WERI-Rb-1 (cell line): ENCODE results near the gene LAMP5.

Source experiments
- DNase-seq: peaks from one replicate; pipeline ENCODE4 v3.0.0-alpha.2; 2020
- H3K27ac ChIP-seq: fragments of 250-450 bp; sonication (Bioruptor Pico); 2 replicates; pipeline ENCODE4 v1.5.1; 2020; ENCODE audit warnings: mild to moderate bottlenecking, moderate library complexity
- H3K27me3 ChIP-seq: fragments of 250-450 bp; sonication (Bioruptor Pico); 2 replicates; pipeline ENCODE4 v1.5.1; 2021; ENCODE audit warnings: mild to moderate bottlenecking, low read depth, moderate library complexity; ENCODE audit not compliant: insufficient read depth, severe bottlenecking
- H3K36me3 ChIP-seq: fragments of 250-450 bp; sonication (Bioruptor Pico); 2 replicates; pipeline ENCODE4 v1.5.1; 2020; ENCODE audit warnings: mild to moderate bottlenecking, moderate library complexity
- H3K4me3 ChIP-seq: 2 replicates; pipeline ENCODE4 v1.5.1; 2011; ENCODE audit warnings: low read depth, mild to moderate bottlenecking, control low read depth, low read length
- H3K9me3 ChIP-seq: fragments of 250-450 bp; sonication (Bioruptor Pico); 2 replicates; pipeline ENCODE4 v1.5.1; 2021; ENCODE audit warnings: mild to moderate bottlenecking, moderate library complexity; ENCODE audit not compliant: severe bottlenecking
- CTCF ChIP-seq: IDR thresholded peaks from 2 replicates; pipeline ENCODE4 v1.5.1; 2011; ENCODE audit warnings: low read depth, mild to moderate bottlenecking, control low read depth, inconsistent platforms, low read length

The LAMP5 gene

GRCh38 chr20:9565910-9566550 lies 51.6 kb downstream of the LAMP5 start:
- no peaks in the 10 kb centered on the region for H3K36me3 ChIP-seq
- H3K9me3 ChIP-seq: peaks cover 2% of the 10 kb centered on the region
- no peaks in the 10 kb centered on the region for H3K27me3 ChIP-seq
- H3K4me3 ChIP-seq: no peak overlapping the region
- no peak for TF ChIP-seq CTCF
- no peak for DNase-seq
- no peak overlapping the region for H3K27ac ChIP-seq

- no peaks in the 10 kb centered on the region for H3K27me3 ChIP-seq
- DNase-seq: no peak
- H3K36me3 ChIP-seq: no peaks in the 10 kb centered on the region
- H3K9me3 ChIP-seq: peaks cover 2% of the 10 kb centered on the region
- TF ChIP-seq CTCF: no peak
- no peak overlapping the region for H3K4me3 ChIP-seq
- no peak overlapping the region for H3K27ac ChIP-seq
Observed at GRCh38 chr20:9566977-9567376, 52.6 kb downstream of the LAMP5 start.

- no peak for TF ChIP-seq CTCF
- Histone ChIP-seq H3K27ac (no peak overlapping the region), H3K4me3 (no peak overlapping the region), H3K36me3 (no peaks in the 10 kb centered on the region), H3K9me3 (peaks cover 2% of the 10 kb centered on the region), H3K27me3 (no peaks in the 10 kb centered on the region)
- DNase-seq: no peak
Observed at GRCh38 chr20:9570612-9571011, 56.2 kb downstream of the LAMP5 start.

GRCh38 chr20:9571783-9572182 lies 57.4 kb downstream of the LAMP5 start:
- Histone ChIP-seq H3K9me3 (peaks cover 2% of the 10 kb centered on the region), H3K4me3 (no peak overlapping the region), H3K36me3 (no peaks in the 10 kb centered on the region), H3K27ac (no peak overlapping the region), H3K27me3 (no peaks in the 10 kb centered on the region)
- TF ChIP-seq CTCF: no peak
- DNase-seq: no peak

GRCh38 chr20:9572670-9573069 lies 58.3 kb downstream of the LAMP5 start:
- DNase-seq: no peak
- Histone ChIP-seq H3K4me3 (no peak overlapping the region), H3K27ac (no peak overlapping the region), H3K9me3 (peaks cover 2% of the 10 kb centered on the region), H3K27me3 (no peaks in the 10 kb centered on the region), H3K36me3 (no peaks in the 10 kb centered on the region)
- TF ChIP-seq CTCF: no peak
